Fibroblast of lung (primary cell): Measurements from ENCODE around the gene TCTN3.
"Not testable (repeated sequence)": the region's sequence is repeated elsewhere in the genome, so short reads cannot be mapped to it uniquely, and the experiment has no call there.

Experiments
- EZH2 ChIP-seq: IDR thresholded peaks from 2 replicates; pipeline ENCODE4 v1.5.1; 2012; ENCODE audit warnings: low read length, control low read depth, mild to moderate bottlenecking; ENCODE audit errors: missing control alignments
- TF ChIP-seq, protein P1 (sequence below), 2 donors: IDR thresholded peaks in 1 of 2; conservative IDR thresholded peaks in 1 of 2; 1 replicate in 1 of 2; 2 replicates in 1 of 2; pipeline ENCODE4 v1.5.1; 2011 to 2012; ENCODE audit warnings: low read length in 2 of 2, control low read depth in 1 of 2, inconsistent platforms in 1 of 2, low read depth in 1 of 2, mild to moderate bottlenecking in 1 of 2

DNA sequence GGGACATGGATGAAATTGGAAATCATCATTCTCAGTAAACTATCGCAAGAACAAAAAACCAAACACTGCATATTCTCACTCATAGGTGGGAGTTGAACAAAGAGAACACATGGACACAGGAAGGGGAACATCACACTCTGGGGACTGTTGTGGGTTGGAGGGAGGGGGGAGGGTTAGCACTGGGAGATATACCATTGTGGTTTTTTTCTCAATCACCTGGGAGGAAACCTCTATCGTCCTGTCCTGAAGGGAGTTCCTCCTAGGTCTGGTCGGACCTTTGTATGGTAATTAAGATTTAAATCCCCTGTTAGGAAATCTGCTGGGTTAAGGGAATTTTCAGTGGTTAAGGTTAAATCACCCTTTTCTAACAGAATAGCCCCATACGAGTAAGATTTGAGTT lies 28.8 kb upstream of the TCTN3 start:
- TF ChIP-seq, protein P1, sequence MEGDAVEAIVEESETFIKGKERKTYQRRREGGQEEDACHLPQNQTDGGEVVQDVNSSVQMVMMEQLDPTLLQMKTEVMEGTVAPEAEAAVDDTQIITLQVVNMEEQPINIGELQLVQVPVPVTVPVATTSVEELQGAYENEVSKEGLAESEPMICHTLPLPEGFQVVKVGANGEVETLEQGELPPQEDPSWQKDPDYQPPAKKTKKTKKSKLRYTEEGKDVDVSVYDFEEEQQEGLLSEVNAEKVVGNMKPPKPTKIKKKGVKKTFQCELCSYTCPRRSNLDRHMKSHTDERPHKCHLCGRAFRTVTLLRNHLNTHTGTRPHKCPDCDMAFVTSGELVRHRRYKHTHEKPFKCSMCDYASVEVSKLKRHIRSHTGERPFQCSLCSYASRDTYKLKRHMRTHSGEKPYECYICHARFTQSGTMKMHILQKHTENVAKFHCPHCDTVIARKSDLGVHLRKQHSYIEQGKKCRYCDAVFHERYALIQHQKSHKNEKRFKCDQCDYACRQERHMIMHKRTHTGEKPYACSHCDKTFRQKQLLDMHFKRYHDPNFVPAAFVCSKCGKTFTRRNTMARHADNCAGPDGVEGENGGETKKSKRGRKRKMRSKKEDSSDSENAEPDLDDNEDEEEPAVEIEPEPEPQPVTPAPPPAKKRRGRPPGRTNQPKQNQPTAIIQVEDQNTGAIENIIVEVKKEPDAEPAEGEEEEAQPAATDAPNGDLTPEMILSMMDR (conservative IDR thresholded peaks at IDR 0.05 in 1 of 2, IDR thresholded peaks at IDR 0.05 in 1 of 2; ENCODE audit: low read depth in 1 of 2, low read length in 2 of 2) = not testable (repeated sequence)
- not testable (repeated sequence) for TF ChIP-seq EZH2
